ENCODE data around the gene FUT3.

FUT3 gene

DNA sequence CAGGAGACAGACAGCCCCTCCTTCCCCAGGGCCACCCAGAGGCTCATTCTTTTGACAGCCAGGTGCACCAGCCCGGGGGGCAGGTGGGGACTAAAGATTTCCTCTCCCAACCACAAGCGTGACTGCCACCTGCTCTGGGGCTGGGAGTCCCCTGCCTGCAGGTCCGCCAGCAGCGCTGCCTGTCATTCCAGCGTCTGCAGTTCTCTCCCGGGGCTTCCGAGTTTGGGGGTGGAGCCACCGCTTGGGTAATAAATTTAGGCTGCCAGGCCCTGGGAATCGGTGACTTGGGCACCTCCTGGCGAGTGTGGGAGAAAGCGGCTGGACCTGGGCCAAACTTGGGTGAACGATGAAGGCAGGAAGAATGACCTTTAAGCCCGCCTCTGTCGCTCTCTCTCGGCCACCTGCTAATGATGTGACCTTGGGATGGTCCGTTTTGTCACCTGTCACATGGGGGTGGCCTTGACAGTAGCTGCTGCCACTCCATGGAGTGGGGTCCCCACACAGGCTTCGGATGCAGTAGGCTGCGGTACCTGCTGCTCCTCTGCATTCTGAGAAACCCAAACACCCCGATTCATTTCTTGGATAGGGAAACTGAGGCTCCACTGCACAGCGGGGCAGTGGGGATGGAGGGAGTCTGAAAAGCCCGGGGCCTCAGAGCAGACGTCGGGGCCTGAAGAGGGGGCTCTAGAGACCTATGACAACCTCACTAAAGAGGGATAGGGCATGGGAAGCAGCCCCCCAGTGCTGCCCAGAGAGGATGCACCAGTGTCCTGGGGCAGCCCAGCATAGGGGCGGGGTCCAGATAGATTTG is 24.5 kb downstream of the FUT3 start:
- peak overlapping the region; percentile 34 for H3K4me3 ChIP-seq (ENCODE audit: control insufficient read depth, low read depth, low read length)
- DNase-seq (ENCODE audit: low read depth) = peak; percentile 26
- TF ChIP-seq, protein P1, sequence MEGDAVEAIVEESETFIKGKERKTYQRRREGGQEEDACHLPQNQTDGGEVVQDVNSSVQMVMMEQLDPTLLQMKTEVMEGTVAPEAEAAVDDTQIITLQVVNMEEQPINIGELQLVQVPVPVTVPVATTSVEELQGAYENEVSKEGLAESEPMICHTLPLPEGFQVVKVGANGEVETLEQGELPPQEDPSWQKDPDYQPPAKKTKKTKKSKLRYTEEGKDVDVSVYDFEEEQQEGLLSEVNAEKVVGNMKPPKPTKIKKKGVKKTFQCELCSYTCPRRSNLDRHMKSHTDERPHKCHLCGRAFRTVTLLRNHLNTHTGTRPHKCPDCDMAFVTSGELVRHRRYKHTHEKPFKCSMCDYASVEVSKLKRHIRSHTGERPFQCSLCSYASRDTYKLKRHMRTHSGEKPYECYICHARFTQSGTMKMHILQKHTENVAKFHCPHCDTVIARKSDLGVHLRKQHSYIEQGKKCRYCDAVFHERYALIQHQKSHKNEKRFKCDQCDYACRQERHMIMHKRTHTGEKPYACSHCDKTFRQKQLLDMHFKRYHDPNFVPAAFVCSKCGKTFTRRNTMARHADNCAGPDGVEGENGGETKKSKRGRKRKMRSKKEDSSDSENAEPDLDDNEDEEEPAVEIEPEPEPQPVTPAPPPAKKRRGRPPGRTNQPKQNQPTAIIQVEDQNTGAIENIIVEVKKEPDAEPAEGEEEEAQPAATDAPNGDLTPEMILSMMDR (conservative IDR thresholded peaks at IDR 0.05; ENCODE audit: control insufficient read depth, insufficient read depth, low read depth, low read length) = no peak

DNA sequence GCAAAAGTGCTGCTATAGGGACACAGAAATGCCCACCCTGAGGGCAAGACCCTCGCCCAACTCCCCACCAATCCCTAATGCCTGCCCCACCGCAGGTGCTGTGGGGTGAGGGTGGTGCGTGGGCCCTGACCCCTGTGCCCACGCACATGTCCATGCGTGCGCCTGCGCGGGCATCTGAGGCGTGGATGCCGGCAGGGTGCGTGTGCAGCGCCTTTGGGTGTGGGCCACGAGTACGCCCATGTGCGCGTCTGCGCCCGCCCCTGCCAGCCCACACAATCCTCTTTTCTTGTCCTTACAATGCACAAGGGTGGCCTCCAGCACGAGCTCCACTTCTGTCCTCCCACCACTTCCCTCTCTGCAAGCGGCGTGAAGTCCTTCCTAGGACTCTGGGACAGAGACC is 26.1 kb downstream of the FUT3 start:
- DNase-seq (ENCODE audit: low read depth) = no peak
- TF ChIP-seq, protein P1 (conservative IDR thresholded peaks at IDR 0.05; ENCODE audit: control insufficient read depth, insufficient read depth, low read depth, low read length) = no peak
- no peak overlapping the region for H3K4me3 ChIP-seq (ENCODE audit: control insufficient read depth, low read depth, low read length)

DNA sequence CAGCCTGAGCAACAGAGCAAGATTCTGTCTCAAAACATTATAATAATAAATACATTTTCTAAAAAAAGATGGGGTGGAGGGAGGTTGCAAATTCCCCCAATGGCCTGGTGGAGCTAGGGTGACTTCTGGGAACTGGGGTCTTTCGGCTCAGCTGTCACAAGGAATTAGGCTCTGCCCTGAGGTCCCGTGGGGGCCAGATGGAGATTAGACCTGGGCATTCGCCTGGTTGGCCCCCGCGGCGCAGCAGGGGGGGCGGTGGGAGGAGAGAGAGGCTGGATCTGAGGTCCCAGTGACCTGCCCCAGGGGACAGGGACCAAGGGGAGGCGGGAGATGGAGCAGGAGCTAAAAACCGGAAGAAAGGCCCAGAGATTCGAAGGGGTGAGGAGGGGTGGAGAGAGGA is 26.5 kb downstream of the FUT3 start:
- H3K4me3 ChIP-seq (ENCODE audit: control insufficient read depth, low read depth, low read length) = no peak overlapping the region
- TF ChIP-seq, protein P1 (conservative IDR thresholded peaks at IDR 0.05; ENCODE audit: control insufficient read depth, insufficient read depth, low read depth, low read length) = no peak
- DNase-seq (ENCODE audit: low read depth) = no peak

DNA sequence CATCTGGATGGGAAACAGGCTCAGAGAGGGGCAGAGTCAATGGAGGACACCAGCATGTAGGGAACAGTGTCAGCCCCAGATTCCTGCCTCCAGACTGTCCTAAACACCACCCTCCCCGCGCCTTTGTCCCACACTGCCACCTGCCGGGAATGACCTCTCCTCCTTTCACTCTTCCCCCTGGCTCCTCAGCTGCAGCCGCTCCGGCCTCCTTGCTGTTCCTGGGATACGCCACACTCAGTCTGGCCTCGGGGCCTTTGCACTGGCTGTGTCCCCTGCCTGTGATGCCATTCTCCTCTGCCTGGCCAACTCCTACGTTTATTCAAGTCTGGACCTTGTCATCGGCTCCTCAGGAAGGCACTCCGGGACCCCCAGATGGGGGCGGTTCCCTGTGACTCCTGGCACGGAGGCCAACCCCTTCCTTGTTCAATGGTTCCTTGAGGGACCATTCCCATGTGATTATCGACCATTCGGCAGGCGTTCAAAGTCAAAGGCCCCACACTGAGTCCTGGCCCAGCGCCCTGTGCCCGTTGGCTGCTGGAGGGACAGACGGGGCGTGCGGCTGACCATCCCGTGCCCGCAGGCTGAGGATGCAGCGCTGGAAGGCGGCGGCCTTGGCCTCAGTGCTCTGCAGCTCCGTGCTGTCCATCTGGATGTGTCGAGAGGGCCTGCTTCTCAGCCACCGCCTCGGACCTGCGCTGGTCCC is 27.5 kb downstream of the FUT3 start:
- TF ChIP-seq, protein P1 (conservative IDR thresholded peaks at IDR 0.05; ENCODE audit: control insufficient read depth, insufficient read depth, low read depth, low read length) = peak; percentile 31
- no peak overlapping the region for H3K4me3 ChIP-seq (ENCODE audit: control insufficient read depth, low read depth, low read length)
- no peak for DNase-seq (ENCODE audit: low read depth)

DNA sequence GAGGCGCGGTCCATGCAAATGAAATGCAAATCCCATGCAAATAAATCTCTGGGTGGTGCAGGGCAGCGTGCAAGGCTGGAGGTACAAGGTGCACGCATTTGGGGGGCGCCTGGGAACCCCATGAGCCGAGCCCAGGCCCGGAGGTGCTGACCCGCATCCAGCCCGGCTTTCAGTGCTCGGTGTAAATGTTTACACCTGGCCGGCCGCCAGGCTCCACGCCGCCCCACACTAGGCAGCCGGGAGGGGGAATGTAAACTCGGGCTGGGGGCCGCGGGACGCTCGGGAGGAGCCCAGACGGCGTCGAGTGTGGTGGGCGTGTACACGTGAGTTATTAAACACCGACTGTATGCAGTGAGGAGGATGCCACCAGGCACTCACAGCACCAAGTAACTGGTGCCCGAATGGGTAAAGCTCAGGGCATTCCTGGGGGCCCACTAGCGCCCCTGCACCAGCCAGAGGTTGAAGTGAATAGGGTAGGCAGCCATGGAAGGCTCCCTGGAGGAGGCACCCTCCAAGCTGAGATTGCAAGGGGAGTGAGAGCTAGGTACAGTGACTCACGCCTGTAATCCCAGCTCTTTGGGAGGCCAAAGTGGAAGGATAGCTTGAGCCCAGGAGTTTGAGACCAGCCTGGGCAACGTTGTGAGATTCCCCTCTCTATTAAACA is 28.9 kb downstream of the FUT3 start:
- H3K4me3 ChIP-seq (ENCODE audit: control insufficient read depth, low read depth, low read length) = no peak overlapping the region
- DNase-seq (ENCODE audit: low read depth) = no peak
- TF ChIP-seq, protein P1 (conservative IDR thresholded peaks at IDR 0.05; ENCODE audit: control insufficient read depth, insufficient read depth, low read depth, low read length) = no peak

DNA sequence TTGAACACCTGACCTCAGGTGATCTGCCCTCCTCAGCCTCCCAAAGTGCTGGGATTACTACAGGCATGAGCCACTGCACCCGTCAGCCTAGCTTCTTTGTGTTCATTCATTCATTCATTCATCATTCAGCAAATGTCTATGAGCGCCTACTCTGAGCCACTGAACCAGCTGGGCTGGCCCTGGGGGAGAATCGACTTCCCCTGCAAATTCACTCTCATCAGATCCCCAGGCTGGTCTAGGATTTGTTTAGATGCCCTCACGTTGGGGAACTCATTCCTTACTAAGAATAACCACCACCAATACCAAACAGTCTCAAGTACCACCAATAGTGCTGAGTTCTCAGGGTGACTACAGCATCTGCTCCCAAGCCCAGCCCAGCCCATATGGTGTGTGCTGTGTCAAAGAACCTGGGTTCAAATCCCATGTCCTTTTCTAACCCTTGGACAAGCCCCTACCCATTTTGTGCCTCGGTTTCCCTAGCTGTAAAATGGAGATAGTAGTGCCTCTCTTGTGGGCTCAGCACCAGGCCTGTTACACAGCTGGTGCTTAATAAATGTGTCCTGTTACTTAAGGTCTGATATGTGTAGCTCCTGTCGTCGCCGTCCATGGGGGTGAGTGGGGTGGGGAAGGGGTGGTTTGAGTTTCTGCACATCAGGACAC is 29.6 kb downstream of the FUT3 start:
- DNase-seq (ENCODE audit: low read depth) = no peak
- TF ChIP-seq, protein P1 (conservative IDR thresholded peaks at IDR 0.05; ENCODE audit: control insufficient read depth, insufficient read depth, low read depth, low read length) = no peak
- no peak overlapping the region for H3K4me3 ChIP-seq (ENCODE audit: control insufficient read depth, low read depth, low read length)
